Transverse colon (tissue), 4 donors: ENCODE measurements around the gene SS18.

Experiments used
- CTCF ChIP-seq, 5 experiments: fragments of 200-600 bp in 3 of 5; fragments of 450-650 bp in 2 of 5; sonication (generic) in 3 of 5; IDR thresholded peaks; 1 replicate in 2 of 5; 2 replicates in 3 of 5; pipeline ENCODE4 v1.5.1; 2016 to 2017; ENCODE audit warnings: antibody characterized with exemption in 5 of 5, inconsistent platforms in 3 of 5, mild to moderate bottlenecking in 2 of 5, moderate library complexity in 1 of 5
- EP300 ChIP-seq: sonication (generic); formaldehyde crosslinking; IDR thresholded peaks from one replicate; pipeline ENCODE4 v1.6.1; 2017; ENCODE audit warnings: antibody characterized with exemption, low read depth
- POLR2A ChIP-seq: fragments of 450-650 bp; IDR thresholded peaks from one replicate; pipeline ENCODE4 v1.6.1; 2016; ENCODE audit warnings: antibody characterized with exemption, mild to moderate bottlenecking, moderate library complexity
- POLR2AphosphoS5 ChIP-seq, 3 donors: sonication (generic); formaldehyde crosslinking; IDR thresholded peaks; one replicate each; pipeline ENCODE4 v1.6.1; 2016; ENCODE audit warnings: antibody characterized with exemption in 3 of 3

DNA sequence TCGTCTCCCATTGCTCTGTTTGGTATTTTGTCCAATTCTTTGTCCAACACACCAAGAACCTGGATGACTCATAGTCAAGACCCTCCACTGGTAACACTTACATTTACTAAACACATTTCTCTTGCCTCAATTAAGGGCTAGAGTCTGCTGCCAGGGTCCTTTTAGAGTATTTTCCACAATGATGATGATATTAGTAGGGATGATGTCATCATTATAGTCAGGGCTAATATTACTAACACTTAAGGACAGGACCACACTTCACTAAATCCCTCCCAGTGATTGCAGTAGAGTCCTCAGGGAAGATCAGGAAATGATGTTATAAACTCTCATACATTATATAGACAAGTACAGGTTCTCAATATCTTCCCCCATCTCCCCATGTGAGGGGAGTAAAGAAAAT is 13.6 kb upstream of the SS18 start:
- TF ChIP-seq CTCF (IDR thresholded peaks at IDR 0.05) (no peak), EP300 (no peak), POLR2A (no peak), POLR2AphosphoS5 (IDR thresholded peaks at IDR 0.05) (no peak)
